Activated CD4-positive, alpha-beta T cell treated with anti-CD3 and anti-CD28 coated beads, Interleukin-2, amount 50 U/mL, for 16 hours (primary cell): Measurements from ENCODE around the gene HOXD9.

Experiments
- DNase-seq: peaks from one replicate; pipeline ENCODE4 v3.0.0-alpha.2; 2020

The HOXD9 gene

DNA sequence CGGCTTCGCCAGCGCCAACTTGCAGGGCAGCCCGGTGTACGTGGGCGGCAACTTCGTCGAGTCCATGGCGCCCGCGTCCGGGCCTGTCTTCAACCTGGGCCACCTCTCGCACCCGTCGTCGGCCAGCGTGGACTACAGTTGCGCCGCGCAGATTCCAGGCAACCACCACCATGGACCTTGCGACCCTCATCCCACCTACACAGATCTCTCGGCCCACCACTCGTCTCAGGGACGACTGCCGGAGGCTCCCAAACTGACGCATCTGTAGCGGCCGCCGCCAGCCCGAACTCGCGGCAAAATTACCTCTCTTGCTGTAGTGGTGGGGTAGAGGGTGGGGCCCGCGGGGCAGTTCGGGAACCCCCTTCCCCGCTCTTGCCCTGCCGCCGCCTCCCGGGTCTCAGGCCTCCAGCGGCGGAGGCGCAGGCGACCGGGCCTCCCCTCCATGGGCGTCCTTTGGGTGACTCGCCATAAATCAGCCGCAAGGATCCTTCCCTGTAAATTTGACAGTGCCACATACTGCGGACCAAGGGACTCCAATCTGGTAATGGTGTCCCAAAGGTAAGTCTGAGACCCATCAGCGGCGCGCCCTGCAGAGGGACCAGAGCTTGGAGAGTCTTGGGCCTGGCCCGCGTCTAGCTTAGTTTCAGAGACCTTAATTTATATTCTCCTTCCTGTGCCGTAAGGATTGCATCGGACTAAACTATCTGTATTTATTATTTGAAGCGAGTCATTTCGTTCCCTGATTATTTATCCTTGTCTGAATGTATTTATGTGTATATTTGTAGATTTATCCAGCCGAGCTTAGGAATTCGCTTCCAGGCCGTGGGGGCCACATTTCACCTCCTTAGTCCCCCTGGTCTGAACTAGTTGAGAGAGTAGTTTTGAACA is 49.7 kb downstream of the HOXD9 start:
- no peak for DNase-seq

DNA sequence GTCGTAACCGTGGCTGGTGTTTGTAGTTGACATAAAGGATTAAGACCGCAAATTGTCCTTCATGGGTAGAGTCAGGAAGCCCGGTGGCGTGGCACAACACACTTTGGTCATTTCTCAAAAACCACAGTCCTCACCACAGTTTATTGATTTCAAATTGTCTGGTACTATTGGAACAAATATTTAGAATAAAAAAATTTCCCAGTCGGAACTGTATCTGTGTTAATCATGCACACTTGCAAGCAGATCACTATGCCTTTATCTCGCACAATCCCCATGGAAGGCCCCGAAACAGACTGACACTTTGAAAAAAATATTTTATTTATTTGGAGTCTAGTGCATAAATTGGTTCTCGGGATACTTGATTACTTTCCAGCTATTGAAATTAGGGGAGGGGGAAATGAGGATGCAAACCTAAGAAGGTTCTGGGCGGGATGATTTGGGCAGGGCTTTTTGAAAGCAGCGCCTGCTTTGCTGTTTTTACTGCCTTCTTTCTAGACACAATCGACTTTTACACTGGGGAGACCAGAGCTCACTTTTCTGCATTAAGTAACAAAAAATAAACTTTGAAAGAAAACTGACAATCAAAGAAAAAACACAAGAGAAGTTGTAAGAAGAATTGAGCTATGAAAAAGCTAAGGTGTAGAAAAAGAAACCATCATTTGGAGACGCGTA is 50.5 kb downstream of the HOXD9 start:
- no peak for DNase-seq

DNA sequence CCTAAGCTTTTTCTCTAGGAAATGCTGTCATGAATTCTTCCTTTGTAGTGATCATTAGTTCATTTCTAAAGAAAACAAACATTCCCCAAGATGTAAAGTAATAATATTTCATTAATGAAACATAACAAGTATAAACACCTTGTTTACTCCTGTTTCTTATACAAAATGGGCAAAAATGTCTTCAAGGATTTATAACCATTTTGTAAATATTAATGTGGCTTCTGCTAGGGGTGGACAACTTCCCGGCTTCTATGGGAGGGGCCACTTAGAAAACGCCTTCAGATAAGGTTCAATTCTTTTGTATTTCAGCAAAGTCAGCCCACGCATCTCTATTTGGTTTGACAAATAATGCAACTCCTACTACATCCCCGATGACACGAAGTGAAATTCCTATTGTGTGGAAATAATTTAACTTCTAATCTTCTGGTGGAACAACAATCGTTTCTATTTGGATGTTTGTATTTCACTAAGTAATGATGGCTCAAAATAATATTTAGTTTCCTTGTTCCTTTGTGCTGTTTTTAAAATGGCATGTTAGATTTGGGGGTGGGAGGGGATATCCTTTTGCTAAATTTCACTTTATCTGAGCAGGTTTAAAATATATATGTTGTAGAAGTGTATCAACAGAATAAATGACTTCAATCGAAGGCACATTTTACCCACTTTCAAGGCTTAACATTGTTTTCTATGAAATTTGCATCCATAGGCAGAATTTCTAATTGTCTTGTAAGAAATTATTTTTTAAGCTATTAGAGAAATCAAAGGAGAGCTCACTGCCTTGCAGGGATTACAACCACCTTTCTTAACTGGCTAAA is 51.3 kb downstream of the HOXD9 start:
- DNase-seq: no peak

DNA sequence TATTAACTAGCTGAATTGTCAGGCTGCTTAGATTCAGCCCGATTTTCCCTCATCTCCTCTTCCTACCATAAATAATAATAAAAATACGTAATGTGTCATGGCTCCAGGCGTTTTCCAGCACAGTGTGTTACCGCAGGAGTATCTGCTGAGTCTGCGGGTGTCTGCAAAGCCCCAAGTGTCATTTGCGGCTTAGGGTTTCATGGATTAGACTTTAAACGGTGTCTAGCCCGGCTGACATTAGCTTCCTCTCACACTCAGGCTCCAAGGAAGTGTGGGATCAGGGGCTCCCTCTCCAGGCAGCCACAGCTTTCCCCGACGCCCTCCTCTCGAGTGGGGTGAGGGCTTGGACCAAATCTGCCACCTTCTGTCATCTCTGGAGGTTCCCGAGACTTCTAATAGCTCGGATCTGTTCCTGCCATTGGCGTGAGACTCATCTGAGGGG is 51.9 kb downstream of the HOXD9 start:
- DNase-seq: no peak
